K562 (cell line): Measurements from ENCODE around the gene FAM20B. TPM values are rescaled to one million over a fixed set of nuclear protein-coding genes. Genes with fewer than 3 reads are reported as not detected.

Source experiments
- ATAC-seq: fragments of 200-7000 bp; cut with Tn5 transposase; 3 replicates; pipeline ENCODE4 v1.9.1; 2020; ENCODE audit warnings: moderate library complexity
- BruUV-seq: library from RNA; stranded (reverse); fragments of 400-500 nt; replicated peaks from 2 replicates; lab custom pipeline; 2021; lab: Mats Ljungman, UMichigan
- CTCF ChIA-PET: fragments of 300-600 bp; formaldehyde crosslinking; extraction: SDS; loops from one replicate; lab custom pipeline; 2021; ENCODE audit warnings: low intra/inter-chr PET ratio; lab: Yijun Ruan, JAX
- POLR2A ChIA-PET: fragments of 300-600, 350-650 bp; sonication (Branson Sonifier 250); formaldehyde crosslinking; extraction: SDS; loops from one replicate; lab custom pipeline; 2021; ENCODE audit warnings: antibody characterized with exemption, inconsistent platforms; lab: Yijun Ruan, JAX
- DNase-seq, 4 experiments: peaks; one replicate each; pipeline versions ENCODE4 v3.0.0 to v3.0.0-alpha.2; 2011 to 2018; ENCODE audit warnings: low spot score in 3 of 4, mixed read lengths in 3 of 4; ENCODE audit errors: extremely low read depth in 1 of 4
- FAIRE-seq: peaks from 2 replicates; lab custom pipeline; 2011; peaks lifted over from hg19 to GRCh38; lab: Jason Lieb, UNC
- H2AFZ ChIP-seq: 2 replicates; pipeline ENCODE4 v1.6.0; 2011; ENCODE audit warnings: low read depth, low read length, control low read depth, inconsistent platforms
- H3K27ac ChIP-seq: fragments of 200-600 bp; 3 replicates; pipeline ENCODE4 v1.8.0; 2011; ENCODE audit warnings: low read depth, mild to moderate bottlenecking, control low read depth, inconsistent platforms, low read length, moderate library complexity, mixed read lengths; ENCODE audit errors: extremely low read depth
- H3K27me3 ChIP-seq, 2 experiments: fragments of 300-600 bp in 1 of 2; 2 replicates in 1 of 2; 3 replicates in 1 of 2; pipeline versions ENCODE4 v1.6.0 to v1.8.0; 2011; ENCODE audit warnings: inconsistent platforms in 2 of 2, low read length in 2 of 2, mild to moderate bottlenecking in 1 of 2, mixed read lengths in 1 of 2, moderate library complexity in 1 of 2; ENCODE audit not compliant: control insufficient read depth in 2 of 2, insufficient read depth in 2 of 2
- H3K36me3 ChIP-seq: fragments of 300-600 bp; 3 replicates; pipeline ENCODE4 v1.8.0; 2011; ENCODE audit warnings: mild to moderate bottlenecking, low read length, inconsistent platforms; ENCODE audit not compliant: control insufficient read depth, insufficient read depth
- H3K4me1 ChIP-seq, 2 experiments: fragments of 200-600 bp in 1 of 2; replicated peaks in 1 of 2; 2 replicates in 1 of 2; 3 replicates in 1 of 2; pipeline versions ENCODE4 v1.5.1 to v1.8.0; 2011; ENCODE audit warnings: inconsistent platforms in 2 of 2, low read length in 2 of 2, mild to moderate bottlenecking in 1 of 2, mixed read lengths in 1 of 2, moderate library complexity in 1 of 2; ENCODE audit not compliant: control insufficient read depth in 2 of 2, insufficient read depth in 2 of 2
- H3K4me2 ChIP-seq: 2 replicates; pipeline ENCODE4 v1.6.1; 2011; ENCODE audit warnings: low read length, control low read depth, inconsistent platforms, mixed read lengths; ENCODE audit not compliant: insufficient read depth
- H3K4me3 ChIP-seq: fragments of 200-600 bp; sonication (generic), shearing (Covaris generic); 2 replicates; pipeline ENCODE4 v1.5.1; 2016; ENCODE audit warnings: control low read depth, inconsistent platforms
- H3K79me2 ChIP-seq: fragments of 200-600 bp; 3 replicates; pipeline ENCODE4 v1.8.0; 2011; ENCODE audit warnings: low read length, inconsistent platforms; ENCODE audit not compliant: control insufficient read depth, insufficient read depth
- H3K9ac ChIP-seq, 2 experiments: 2 replicates each; pipeline versions ENCODE4 v1.6.0 to v1.6.1; 2011; ENCODE audit warnings: low read depth in 2 of 2, low read length in 2 of 2, control low read depth in 1 of 2, inconsistent platforms in 1 of 2, mild to moderate bottlenecking in 1 of 2, mixed read lengths in 1 of 2; ENCODE audit not compliant: insufficient read depth in 1 of 2
- H3K9me1 ChIP-seq: one replicate; pipeline ENCODE4 v1.6.0; 2011; ENCODE audit warnings: inconsistent platforms, mild to moderate bottlenecking, low read length, moderate library complexity; ENCODE audit not compliant: control insufficient read depth, insufficient read depth
- H3K9me3 ChIP-seq: replicated peaks from 2 replicates; pipeline ENCODE4 v1.5.1; 2011; ENCODE audit warnings: low read depth, low read length, inconsistent platforms; ENCODE audit not compliant: control insufficient read depth, insufficient read depth
- H4K20me1 ChIP-seq: replicated peaks from 2 replicates; pipeline ENCODE4 v1.6.1; 2011; ENCODE audit warnings: low read length, inconsistent platforms, mixed read lengths; ENCODE audit not compliant: control insufficient read depth, insufficient read depth
- DMBX1 ChIP-seq: fragments of 250-450 bp; sonication (Bioruptor Pico); IDR thresholded peaks from 2 replicates; pipeline ENCODE4 v1.8.0; 2022; ENCODE audit warnings: inconsistent platforms, mild to moderate bottlenecking, moderate library complexity, borderline replicate concordance
- NFYB ChIP-seq: IDR thresholded peaks from 2 replicates; pipeline ENCODE4 v1.6.1; 2011; ENCODE audit warnings: mild to moderate bottlenecking, moderate library complexity; ENCODE audit not compliant: insufficient read length; ENCODE audit errors: extremely low read depth
- PURB ChIP-seq: sonication (generic); formaldehyde crosslinking; IDR thresholded peaks from 2 replicates; pipeline ENCODE4 v1.9.0; 2021; ENCODE audit warnings: low read depth, mild to moderate bottlenecking, missing genetic modification reagents
- RBM14 ChIP-seq: fragments of 200-400 bp; formaldehyde crosslinking; IDR thresholded peaks from 2 replicates; pipeline ENCODE4 v1.6.1; 2018; ENCODE audit warnings: low read depth, mild to moderate bottlenecking, low read length, moderate library complexity, borderline replicate concordance; ENCODE audit not compliant: insufficient read depth
- SOX6 ChIP-seq: fragments of 450-650 bp; IDR thresholded peaks from 2 replicates; pipeline ENCODE4 v1.6.1; 2014; ENCODE audit warnings: mild to moderate bottlenecking
- ZFP30 ChIP-seq: fragments of 250-450 bp; sonication (Bioruptor Pico); IDR thresholded peaks from 2 replicates; pipeline ENCODE4 v1.8.0; 2022; ENCODE audit warnings: moderate library complexity, mild to moderate bottlenecking, inconsistent platforms, borderline replicate concordance
- in situ Hi-C: fragments of 300-500 bp; cut with MboI; formaldehyde crosslinking; loops from 4 replicates; pipeline ENCODE4 v1.15.0; 2018; ENCODE audit warnings: inconsistent platforms, mixed read lengths
- intact Hi-C: fragments of 100-400 bp; cut with micrococcal nuclease; formaldehyde crosslinking; loops from 2 replicates; pipeline ENCODE4 v1.14.2; 2022
- polyA plus RNA-seq, 8 experiments: library from polyadenylated mRNA; depleted of rRNA in 4 of 8; stranded (reverse) in 5 of 8; unstranded in 3 of 8; fragments of >200 nt; fragmentation: Nextera tagmentation in 2 of 8; fragmentation: Illumina TruSeq in 1 of 8; extraction: Ambion mirVana in 2 of 8; extraction: Trizol in 1 of 8; gene quantifications; 2 replicates each; pipeline versions ENCODE4 v1.2.1 to v1.2.3, GENCODE V29; 2011 to 2014; ENCODE audit warnings: inconsistent platforms in 1 of 8, missing spikeins in 1 of 8
- total RNA-seq, 7 experiments: library from RNA; depleted of rRNA in 6 of 7; stranded (reverse); fragments of >200 nt in 6 of 7; fragmentation: Illumina TruSeq in 2 of 7; extraction: Trizol in 2 of 7; gene quantifications; 2 replicates each; pipeline versions ENCODE4 v1.2.1 to v1.2.3, GENCODE V29; 2011 to 2021; ENCODE audit warnings: low replicate concordance in 1 of 7
- TF ChIP-seq, protein P1 (sequence below): sonication (generic); IDR thresholded peaks from 2 replicates; pipeline ENCODE4 v1.6.1; 2016
- TF ChIP-seq, protein P2 (sequence below), 2 experiments: IDR thresholded peaks; 2 replicates each; pipeline ENCODE4 v1.6.1; 2011; ENCODE audit warnings: borderline replicate concordance in 1 of 2, control low read depth in 1 of 2, low read depth in 1 of 2, low read length in 1 of 2, mild to moderate bottlenecking in 1 of 2, mixed read lengths in 1 of 2, moderate library complexity in 1 of 2; ENCODE audit not compliant: insufficient read depth in 1 of 2, insufficient read length in 1 of 2, poor library complexity in 1 of 2, severe bottlenecking in 1 of 2; ENCODE audit errors: extremely low read depth in 1 of 2
- TF ChIP-seq, protein P3 (sequence below): fragments of 200-800 bp; sonication (Bioruptor generic); IDR thresholded peaks from 2 replicates; pipeline ENCODE4 v1.6.1; 2017; ENCODE audit warnings: missing genetic modification characterization, missing compliant biosample characterization

FAM20B gene
- total and polyA plus RNA-seq, 9 of the 15 experiments (the other 6 are each of a cell fraction or from before 2014, with no cell fraction given), result 7.2 to 67.5 (median 42.9) TPM

DNA sequence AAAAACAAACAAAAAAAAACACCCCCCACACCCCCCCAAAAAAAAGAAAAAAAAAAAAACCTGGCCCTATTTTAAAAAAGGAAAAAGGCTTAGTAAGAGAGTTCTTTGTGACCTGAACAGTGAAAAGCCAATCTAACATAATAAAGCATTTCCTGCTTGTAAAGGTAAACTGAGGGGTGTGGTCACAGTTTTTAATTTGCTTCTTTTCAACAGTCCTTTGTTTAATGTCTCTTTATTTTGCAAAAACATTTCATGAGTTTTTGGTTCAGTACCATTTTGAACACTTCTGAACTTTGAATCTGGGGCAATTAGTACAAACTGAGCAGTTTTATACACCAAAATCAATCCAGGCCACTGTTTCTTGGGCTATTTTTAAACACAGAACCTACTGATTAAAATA lies 93.8 kb downstream of the FAM20B start:
- Histone ChIP-seq H3K9ac (no peak overlapping the region), H3K27me3 (no peaks in the 10 kb centered on the region), H3K9me3 (no peaks in the 10 kb centered on the region), H3K36me3 (peaks cover 45% of the 10 kb centered on the region), H4K20me1 (no peaks in the 10 kb centered on the region), H3K4me2 (no peak overlapping the region), H3K4me3 (no peak overlapping the region), H3K27ac (no peak overlapping the region), H3K9me1 (no peaks in the 10 kb centered on the region), H2AFZ (no peak overlapping the region), H3K4me1 (no peaks in the 10 kb centered on the region), H3K79me2 (no peaks in the 10 kb centered on the region)
- POLR2A ChIA-PET, result interaction anchor here (0.6 kb wide), 1 partner anchor 14 kb away, joined by 3 read pairs; no protein-coding TSS in a partner anchor
- DNase-seq (no peak), FAIRE-seq (no peak), ATAC-seq (no peak)
- in situ Hi-C loops (no loop called here), intact Hi-C loops (no loop called here)
- no peak for TF ChIP-seq PURB (CRISPR knock-in tag)
- TF ChIP-seq, protein P1, sequence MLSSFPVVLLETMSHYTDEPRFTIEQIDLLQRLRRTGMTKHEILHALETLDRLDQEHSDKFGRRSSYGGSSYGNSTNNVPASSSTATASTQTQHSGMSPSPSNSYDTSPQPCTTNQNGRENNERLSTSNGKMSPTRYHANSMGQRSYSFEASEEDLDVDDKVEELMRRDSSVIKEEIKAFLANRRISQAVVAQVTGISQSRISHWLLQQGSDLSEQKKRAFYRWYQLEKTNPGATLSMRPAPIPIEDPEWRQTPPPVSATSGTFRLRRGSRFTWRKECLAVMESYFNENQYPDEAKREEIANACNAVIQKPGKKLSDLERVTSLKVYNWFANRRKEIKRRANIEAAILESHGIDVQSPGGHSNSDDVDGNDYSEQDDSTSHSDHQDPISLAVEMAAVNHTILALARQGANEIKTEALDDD, result no peak
- TF ChIP-seq, protein P2, sequence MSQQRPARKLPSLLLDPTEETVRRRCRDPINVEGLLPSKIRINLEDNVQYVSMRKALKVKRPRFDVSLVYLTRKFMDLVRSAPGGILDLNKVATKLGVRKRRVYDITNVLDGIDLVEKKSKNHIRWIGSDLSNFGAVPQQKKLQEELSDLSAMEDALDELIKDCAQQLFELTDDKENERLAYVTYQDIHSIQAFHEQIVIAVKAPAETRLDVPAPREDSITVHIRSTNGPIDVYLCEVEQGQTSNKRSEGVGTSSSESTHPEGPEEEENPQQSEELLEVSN (IDR thresholded peaks at IDR 0.05; ENCODE audit: borderline replicate concordance in 1 of 2, extremely low read depth in 1 of 2, insufficient read depth in 1 of 2, insufficient read length in 1 of 2, low read depth in 1 of 2, low read length in 1 of 2, poor library complexity in 1 of 2, severe bottlenecking in 1 of 2), result no peak
- no peak for TF ChIP-seq ZFP30
- TF ChIP-seq NFYB, result no peak
- TF ChIP-seq RBM14, result no peak
- no peak for TF ChIP-seq SOX6
- no peak for TF ChIP-seq DMBX1
- TF ChIP-seq, protein P3, sequence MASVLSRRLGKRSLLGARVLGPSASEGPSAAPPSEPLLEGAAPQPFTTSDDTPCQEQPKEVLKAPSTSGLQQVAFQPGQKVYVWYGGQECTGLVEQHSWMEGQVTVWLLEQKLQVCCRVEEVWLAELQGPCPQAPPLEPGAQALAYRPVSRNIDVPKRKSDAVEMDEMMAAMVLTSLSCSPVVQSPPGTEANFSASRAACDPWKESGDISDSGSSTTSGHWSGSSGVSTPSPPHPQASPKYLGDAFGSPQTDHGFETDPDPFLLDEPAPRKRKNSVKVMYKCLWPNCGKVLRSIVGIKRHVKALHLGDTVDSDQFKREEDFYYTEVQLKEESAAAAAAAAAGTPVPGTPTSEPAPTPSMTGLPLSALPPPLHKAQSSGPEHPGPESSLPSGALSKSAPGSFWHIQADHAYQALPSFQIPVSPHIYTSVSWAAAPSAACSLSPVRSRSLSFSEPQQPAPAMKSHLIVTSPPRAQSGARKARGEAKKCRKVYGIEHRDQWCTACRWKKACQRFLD (CRISPR knock-in tag), result no peak
- BruUV-seq, result no TSS peak
- CTCF ChIA-PET, result interaction anchor here (3.6 kb wide), 1 partner anchor 250 kb away, joined by 22 read pairs; no protein-coding TSS in a partner anchor
